ENCODE measurements around the gene CCIN.

- TF ChIP-seq, protein P1, sequence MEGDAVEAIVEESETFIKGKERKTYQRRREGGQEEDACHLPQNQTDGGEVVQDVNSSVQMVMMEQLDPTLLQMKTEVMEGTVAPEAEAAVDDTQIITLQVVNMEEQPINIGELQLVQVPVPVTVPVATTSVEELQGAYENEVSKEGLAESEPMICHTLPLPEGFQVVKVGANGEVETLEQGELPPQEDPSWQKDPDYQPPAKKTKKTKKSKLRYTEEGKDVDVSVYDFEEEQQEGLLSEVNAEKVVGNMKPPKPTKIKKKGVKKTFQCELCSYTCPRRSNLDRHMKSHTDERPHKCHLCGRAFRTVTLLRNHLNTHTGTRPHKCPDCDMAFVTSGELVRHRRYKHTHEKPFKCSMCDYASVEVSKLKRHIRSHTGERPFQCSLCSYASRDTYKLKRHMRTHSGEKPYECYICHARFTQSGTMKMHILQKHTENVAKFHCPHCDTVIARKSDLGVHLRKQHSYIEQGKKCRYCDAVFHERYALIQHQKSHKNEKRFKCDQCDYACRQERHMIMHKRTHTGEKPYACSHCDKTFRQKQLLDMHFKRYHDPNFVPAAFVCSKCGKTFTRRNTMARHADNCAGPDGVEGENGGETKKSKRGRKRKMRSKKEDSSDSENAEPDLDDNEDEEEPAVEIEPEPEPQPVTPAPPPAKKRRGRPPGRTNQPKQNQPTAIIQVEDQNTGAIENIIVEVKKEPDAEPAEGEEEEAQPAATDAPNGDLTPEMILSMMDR (IDR thresholded peaks at IDR 0.05), result no peak
- TF ChIP-seq EZH2 (IDR thresholded peaks at IDR 0.05), result no peak
- TF ChIP-seq EZH2phosphoT487 (IDR thresholded peaks at IDR 0.05), result no peak
Observed at GRCh38 chr9:36207546-36208012, 38.4 kb downstream of the CCIN start.

Measured in neural progenitor cell (in vitro differentiated cells).